HEK293 (cell line): ENCODE measurements around the gene HBA1.
"Not testable (repeated sequence)": the region's sequence is repeated elsewhere in the genome, so short reads cannot be mapped to it uniquely, and the experiment has no call there.

Source experiments
- CTCF ChIA-PET: fragments of 350-600 bp; formaldehyde crosslinking; extraction: SDS; loops from one replicate; lab custom pipeline; 2021; ENCODE audit warnings: antibody characterized with exemption; lab: Yijun Ruan, JAX
- POLR2A ChIA-PET: fragments of 300-600 bp; formaldehyde crosslinking; extraction: SDS; loops from one replicate; lab custom pipeline; 2020; ENCODE audit warnings: antibody characterized with exemption, inconsistent platforms; lab: Yijun Ruan, JAX
- H3K27ac ChIP-seq: fragments of 200-500 bp; sonication (Bioruptor generic); 2 replicates; pipeline ENCODE4 v1.5.1; 2014; ENCODE audit warnings: low read depth, low read length, control low read depth, inconsistent platforms; ENCODE audit errors: extremely low read depth
- H3K36me3 ChIP-seq, 2 experiments: fragments of 200-500 bp in 1 of 2; sonication (Bioruptor generic) in 1 of 2; 1 replicate in 1 of 2; 2 replicates in 1 of 2; pipeline ENCODE4 v1.5.1; 2014 to 2017; ENCODE audit warnings: inconsistent platforms in 2 of 2, low read length in 2 of 2; ENCODE audit not compliant: control insufficient read depth in 2 of 2, insufficient read depth in 1 of 2
- H3K4me1 ChIP-seq: fragments of 200-500 bp; sonication (Bioruptor generic); 2 replicates; pipeline ENCODE4 v1.5.1; 2014; ENCODE audit warnings: mild to moderate bottlenecking, low read length, inconsistent platforms; ENCODE audit not compliant: control insufficient read depth, insufficient read depth
- H3K4me3 ChIP-seq: 2 replicates; pipeline ENCODE4 v1.5.1; 2011; ENCODE audit warnings: low read depth, mild to moderate bottlenecking, control low read depth, low read length, moderate library complexity
- H3K9me3 ChIP-seq: fragments of 200-500 bp; sonication (Bioruptor generic); 2 replicates; pipeline ENCODE4 v1.5.1; 2014; ENCODE audit warnings: low read depth, low read length, inconsistent platforms; ENCODE audit not compliant: control insufficient read depth, insufficient read depth
- BCL6B ChIP-seq: fragments of 450-650 bp; formaldehyde crosslinking; IDR thresholded peaks from 2 replicates; pipeline ENCODE4 v1.5.1; 2017; ENCODE audit warnings: missing biosample characterization, missing genetic modification characterization
- OVOL3 ChIP-seq: fragments of 450-650 bp; formaldehyde crosslinking; IDR thresholded peaks from 2 replicates; pipeline ENCODE4 v1.5.1; 2016; ENCODE audit warnings: missing biosample characterization, missing genetic modification characterization
- PRDM6 ChIP-seq: fragments of 450-650 bp; formaldehyde crosslinking; IDR thresholded peaks from 2 replicates; pipeline ENCODE4 v1.5.1; 2017; ENCODE audit warnings: missing biosample characterization, missing genetic modification characterization
- SP7 ChIP-seq: fragments of 450-650 bp; formaldehyde crosslinking; IDR thresholded peaks from 2 replicates; pipeline ENCODE4 v1.5.1; 2016; ENCODE audit warnings: missing biosample characterization, missing genetic modification characterization
- ZBTB26 ChIP-seq: fragments of 450-650 bp; formaldehyde crosslinking; optimal IDR thresholded peaks from 2 replicates; pipeline ENCODE3; 2016; ENCODE audit warnings: missing biosample characterization, mild to moderate bottlenecking, missing genetic modification characterization
- ZIC2 ChIP-seq: fragments of 450-650 bp; formaldehyde crosslinking; IDR thresholded peaks from 2 replicates; pipeline ENCODE4 v1.5.1; 2016; ENCODE audit warnings: missing biosample characterization, missing genetic modification characterization
- ZNF112 ChIP-seq: fragments of 450-650 bp; formaldehyde crosslinking; IDR thresholded peaks from 2 replicates; pipeline ENCODE4 v1.5.0; 2017; ENCODE audit warnings: missing biosample characterization, missing genetic modification characterization
- ZNF146 ChIP-seq: fragments of 450-650 bp; formaldehyde crosslinking; IDR thresholded peaks from 2 replicates; pipeline ENCODE4 v1.5.1; 2016; ENCODE audit warnings: missing biosample characterization, missing genetic modification characterization
- ZNF175 ChIP-seq: fragments of 450-650 bp; formaldehyde crosslinking; IDR thresholded peaks from 2 replicates; pipeline ENCODE4 v1.5.1; 2016; ENCODE audit warnings: missing biosample characterization, missing genetic modification characterization
- ZNF24 ChIP-seq: fragments of 450-650 bp; formaldehyde crosslinking; IDR thresholded peaks from 2 replicates; pipeline ENCODE4 v1.5.1; 2016; ENCODE audit warnings: missing biosample characterization, missing genetic modification characterization
- ZNF280C ChIP-seq: fragments of 450-650 bp; formaldehyde crosslinking; IDR thresholded peaks from 2 replicates; pipeline ENCODE4 v1.5.1; 2016; ENCODE audit warnings: missing biosample characterization, missing genetic modification characterization
- ZNF280D ChIP-seq: fragments of 450-650 bp; formaldehyde crosslinking; IDR thresholded peaks from 2 replicates; pipeline ENCODE4 v1.5.1; 2016; ENCODE audit warnings: missing biosample characterization, missing genetic modification characterization
- ZNF350 ChIP-seq: fragments of 450-650 bp; formaldehyde crosslinking; IDR thresholded peaks from 2 replicates; pipeline ENCODE4 v1.5.0; 2017; ENCODE audit warnings: missing biosample characterization, mild to moderate bottlenecking, missing genetic modification characterization
- ZNF558 ChIP-seq: fragments of 450-650 bp; formaldehyde crosslinking; IDR thresholded peaks from 2 replicates; pipeline ENCODE4 v1.5.1; 2016; ENCODE audit warnings: missing biosample characterization, missing genetic modification characterization
- ZNF624 ChIP-seq: fragments of 450-650 bp; formaldehyde crosslinking; IDR thresholded peaks from 2 replicates; pipeline ENCODE4 v1.5.1; 2017; ENCODE audit warnings: missing biosample characterization, missing genetic modification characterization
- ZNF768 ChIP-seq: fragments of 450-650 bp; formaldehyde crosslinking; IDR thresholded peaks from 2 replicates; pipeline ENCODE4 v1.5.1; 2018; ENCODE audit warnings: missing biosample characterization, mild to moderate bottlenecking, missing genetic modification characterization

HBA1 gene

GRCh38 chr16:176477-177382 is at the start of gene HBA1:
Gene HBA1 (plus strand): TSS chr16:176680. CDS start chr16:176717, 37 bp downstream.
- POLR2A ChIA-PET, result not testable (repeated sequence)
- TF ChIP-seq ZBTB26 (peak; percentile 24), ZIC2 (tag by site-specific recombination) (0 out of 2 replicates have a peak, but pooled peaks have one; percentile 16)
- TF ChIP-seq, all 188 proteins: peak for 2; not testable (repeated sequence) for 186
- H3K4me3 ChIP-seq, H3K4me1 ChIP-seq, H3K27ac ChIP-seq, H3K9me3 ChIP-seq, H3K36me3 ChIP-seq: not testable (repeated sequence)
- CTCF ChIA-PET, result interaction anchor here (1.2 kb wide), 1 partner anchor 71 kb away, joined by 3 read pairs; no protein-coding TSS in a partner anchor

GRCh38 chr16:129075-129474 is 47.4 kb upstream of the HBA1 start:
- ChIA-PET POLR2A (no interaction called here), CTCF (interaction anchor here (1.0 to 1.9 kb wide), 4 partner anchors 12 to 53 kb away, joined by 4 to 6 read pairs (median 4); no protein-coding TSS in a partner anchor)
- Histone ChIP-seq H3K9me3 (no peaks in the 10 kb centered on the region), H3K27ac (no peak overlapping the region), H3K4me1 (no peaks in the 10 kb centered on the region), H3K36me3 (peaks cover 0 to 3% of the 10 kb centered on the region in 2 experiments; a peak in 2 of 3 replicates), H3K4me3 (no peak overlapping the region)
- no peak for TF ChIP-seq ZNF280D (tag by site-specific recombination)
- no peak for TF ChIP-seq ZNF558 (tag by site-specific recombination)
- TF ChIP-seq PRDM6 (tag by site-specific recombination), result no peak
- TF ChIP-seq ZNF112 (tag by site-specific recombination), result no peak
- TF ChIP-seq ZNF350 (tag by site-specific recombination), result no peak
- TF ChIP-seq ZNF24 (tag by site-specific recombination), result no peak
- TF ChIP-seq ZNF175 (tag by site-specific recombination), result no peak
- no peak for TF ChIP-seq ZNF624 (tag by site-specific recombination)
- no peak for TF ChIP-seq OVOL3
- TF ChIP-seq ZNF768 (tag by site-specific recombination), result no peak

- Histone ChIP-seq H3K9me3 (no peaks in the 10 kb centered on the region), H3K36me3 (peaks cover 0 to 3% of the 10 kb centered on the region in 2 experiments; a peak in 1 of 3 replicates), H3K4me3 (no peak overlapping the region), H3K27ac (no peak overlapping the region), H3K4me1 (no peaks in the 10 kb centered on the region)
- ChIA-PET POLR2A (no interaction called here), CTCF (interaction anchor here (0.8 to 3.5 kb wide), 4 partner anchors 12 to 34 kb away, joined by 3 to 11 read pairs (median 6); no protein-coding TSS in a partner anchor)
- TF ChIP-seq ZNF146 (tag by site-specific recombination), result peak; percentile 69
- no peak for TF ChIP-seq ZNF280C (tag by site-specific recombination)
- TF ChIP-seq BCL6B, result no peak
- TF ChIP-seq SP7 (tag by site-specific recombination), result peak; percentile 71
These were observed 45.8 kb upstream of the HBA1 start for GRCh38 chr16:130533-131173.
